Tibial artery (tissue), 4 donors: Measurements from ENCODE around the gene DDX11.
"Not testable (repeated sequence)": the region's sequence is repeated elsewhere in the genome, so short reads cannot be mapped to it uniquely, and the experiment has no call there.

ENCODE experiments used
- DNase-seq, 2 donors: peaks; one replicate each; pipeline ENCODE4 v3.0.0-alpha.2; 2019
- H3K27ac ChIP-seq, 2 donors: fragments of 200-600 bp; sonication (generic) in 1 of 2; 1 replicate in 1 of 2; 2 replicates in 1 of 2; pipeline ENCODE4 v1.5.1; 2018 to 2019; ENCODE audit warnings: mild to moderate bottlenecking in 1 of 2
- H3K27me3 ChIP-seq, 2 donors: fragments of 200-600 bp; sonication (generic) in 1 of 2; one replicate each; pipeline versions ENCODE4 v1.5.1 to v1.6.0; 2016 to 2019
- H3K36me3 ChIP-seq, 3 donors: fragments of 200-600 bp; sonication (generic) in 2 of 3; one replicate each; pipeline ENCODE4 v1.5.1; 2016 to 2019; ENCODE audit warnings: mild to moderate bottlenecking in 2 of 3
- H3K4me1 ChIP-seq, 4 donors: fragments of 200-600 bp; sonication (generic) in 2 of 4; 1 replicate in 3 of 4; 2 replicates in 1 of 4; pipeline ENCODE4 v1.5.1; 2016 to 2019
- H3K4me3 ChIP-seq, 2 donors: fragments of 200-600 bp; sonication (generic) in 1 of 2; 1 replicate in 1 of 2; 2 replicates in 1 of 2; pipeline ENCODE4 v1.5.1; 2018 to 2019; ENCODE audit warnings: mild to moderate bottlenecking in 2 of 2
- H3K9me3 ChIP-seq, 3 donors: fragments of 200-600 bp; sonication (generic) in 1 of 3; one replicate each; pipeline ENCODE4 v1.5.1; 2016 to 2019
- CTCF ChIP-seq, 2 experiments: fragments of 200-600 bp in 1 of 2; fragments of 450-650 bp in 1 of 2; IDR thresholded peaks; one replicate each; pipeline ENCODE4 v1.5.1; 2017 to 2019; ENCODE audit warnings: antibody characterized with exemption in 2 of 2, mild to moderate bottlenecking in 1 of 2, moderate library complexity in 1 of 2
- intact Hi-C: fragments of 100-400 bp; cut with DNase I; formaldehyde crosslinking; loops from one replicate; pipeline ENCODE4 v1.15.0; 2023; ENCODE audit warnings: low total_unique reads

DDX11 gene

DNA sequence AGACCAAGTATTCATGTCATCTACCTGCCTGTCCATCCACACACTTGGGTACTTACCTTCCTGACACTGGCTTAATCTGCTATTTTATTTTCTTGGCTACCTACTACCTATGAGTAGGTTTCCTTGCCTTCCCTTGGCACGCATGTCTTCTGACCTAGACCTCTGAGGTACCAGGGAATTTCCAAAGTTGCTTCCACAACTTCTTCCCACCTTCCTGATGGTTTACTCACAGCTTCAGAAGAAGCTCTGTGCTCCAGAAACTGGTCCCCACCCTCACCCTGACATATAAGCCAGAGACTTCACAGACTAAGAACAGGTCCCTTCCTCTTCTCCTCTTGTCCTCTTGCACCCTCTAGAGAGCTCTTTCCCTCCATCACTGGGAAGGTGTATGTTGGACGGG is 35.7 kb upstream of the DDX11 start:
- no peak for TF ChIP-seq CTCF (IDR thresholded peaks at IDR 0.05)
- intact Hi-C loops = no loop called here

DNA sequence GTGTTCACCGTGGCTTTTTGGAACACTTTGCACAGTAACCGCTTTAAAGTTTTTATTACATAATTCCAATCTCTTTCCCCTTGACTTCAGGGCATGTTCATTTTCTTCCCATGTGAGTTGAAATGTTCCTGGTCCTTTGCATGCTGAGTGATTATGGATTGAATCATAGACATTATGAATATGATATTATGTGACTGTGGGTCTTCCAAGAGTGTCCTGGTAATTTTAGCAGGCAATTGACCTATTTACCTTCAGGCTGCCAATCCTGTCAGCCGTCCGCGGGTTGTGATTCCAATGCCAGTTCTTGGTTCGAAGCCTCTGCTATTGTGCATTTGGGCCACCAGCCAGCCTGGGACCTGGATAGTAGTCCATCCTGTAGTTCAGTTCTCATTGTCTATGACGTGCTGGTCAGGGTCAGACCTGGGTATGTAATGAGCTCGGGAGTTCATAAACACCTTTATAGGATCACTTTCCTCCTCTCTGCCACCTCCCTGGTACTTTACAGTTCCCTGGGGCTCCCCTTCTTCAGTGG is 32.6 kb upstream of the DDX11 start:
- Histone ChIP-seq H3K4me3 (no peak overlapping the region), H3K9me3 (peaks cover 0 to 6% (median 0%) of the 10 kb centered on the region in 3 donors), H3K27me3 (no peaks in the 10 kb centered on the region), H3K36me3 (no peaks in the 10 kb centered on the region), H3K27ac (no peak overlapping the region), H3K4me1 (no peaks in the 10 kb centered on the region)
- no peak for TF ChIP-seq CTCF (IDR thresholded peaks at IDR 0.05)
- intact Hi-C loops = no loop called here
- no peak for DNase-seq

More for the DNA sequence above, 35.7 kb upstream of the DDX11 start:
- no peaks in the 10 kb centered on the region for H3K27me3 ChIP-seq
- no peak overlapping the region for H3K27ac ChIP-seq
- H3K4me3 ChIP-seq = no peak overlapping the region
- peaks cover 0 to 6% (median 0%) of the 10 kb centered on the region in 3 donors for H3K9me3 ChIP-seq
- no peaks in the 10 kb centered on the region for H3K4me1 ChIP-seq
- DNase-seq = no peak
- H3K36me3 ChIP-seq = no peaks in the 10 kb centered on the region

- intact Hi-C loops, H3K36me3 ChIP-seq, H3K9me3 ChIP-seq: not testable (repeated sequence)
Observed at GRCh38 chr12:31050143-31050542, 23.5 kb upstream of the DDX11 start.

GRCh38 chr12:31050548-31050947 is 23.1 kb upstream of the DDX11 start:
- intact Hi-C loops, H3K36me3 ChIP-seq, H3K27ac ChIP-seq, H3K27me3 ChIP-seq, H3K9me3 ChIP-seq, H3K4me1 ChIP-seq, H3K4me3 ChIP-seq, DNase-seq: not testable (repeated sequence)

More at GRCh38 chr12:31050143-31050542, 23.5 kb upstream of the DDX11 start:
- H3K4me1 ChIP-seq, H3K27me3 ChIP-seq, H3K27ac ChIP-seq, DNase-seq, H3K4me3 ChIP-seq: not testable (repeated sequence)

- H3K4me1 ChIP-seq, H3K27me3 ChIP-seq, H3K9me3 ChIP-seq, H3K4me3 ChIP-seq, DNase-seq, H3K36me3 ChIP-seq, H3K27ac ChIP-seq, intact Hi-C loops: not testable (repeated sequence)
Observed at GRCh38 chr12:31051692-31052091, 22.0 kb upstream of the DDX11 start.

GRCh38 chr12:31052121-31052520 is 21.5 kb upstream of the DDX11 start:
- intact Hi-C loops, H3K36me3 ChIP-seq, H3K4me3 ChIP-seq, H3K27me3 ChIP-seq, H3K4me1 ChIP-seq, H3K9me3 ChIP-seq, H3K27ac ChIP-seq, DNase-seq: not testable (repeated sequence)

- H3K4me1 ChIP-seq, intact Hi-C loops, H3K27me3 ChIP-seq, DNase-seq, H3K9me3 ChIP-seq, H3K27ac ChIP-seq, H3K4me3 ChIP-seq, H3K36me3 ChIP-seq: not testable (repeated sequence)
Observed at GRCh38 chr12:31052666-31053439, 20.8 kb upstream of the DDX11 start.

GRCh38 chr12:31053944-31054343 is 19.7 kb upstream of the DDX11 start:
- H3K27ac ChIP-seq, H3K9me3 ChIP-seq, H3K36me3 ChIP-seq, DNase-seq, H3K4me1 ChIP-seq, H3K27me3 ChIP-seq, intact Hi-C loops, H3K4me3 ChIP-seq: not testable (repeated sequence)

DNA sequence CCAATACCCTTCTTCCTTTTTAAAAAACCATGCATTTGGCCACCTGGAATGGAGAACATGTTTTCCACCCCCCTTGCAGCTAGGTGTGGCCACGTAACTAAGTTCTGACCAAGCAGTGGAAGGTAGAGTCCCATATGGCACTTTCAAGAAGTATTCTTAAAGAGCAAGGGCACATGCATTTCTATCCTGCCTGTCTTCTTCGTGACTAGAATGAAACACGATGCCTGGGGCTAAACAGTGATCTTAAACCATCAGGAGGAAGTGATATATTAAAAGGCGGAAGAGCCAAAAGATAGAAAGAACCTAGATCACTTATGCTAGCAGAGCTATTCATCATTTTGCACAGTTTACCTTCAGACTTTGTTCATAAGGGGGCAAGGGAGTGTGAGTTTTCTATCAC is 16.0 kb upstream of the DDX11 start:
- Histone ChIP-seq H3K36me3 (no peaks in the 10 kb centered on the region), H3K9me3 (no peaks in the 10 kb centered on the region), H3K27me3 (no peaks in the 10 kb centered on the region), H3K27ac (no peak overlapping the region), H3K4me3 (no peak overlapping the region), H3K4me1 (no peaks in the 10 kb centered on the region)
- no peak for DNase-seq
- intact Hi-C loops = no loop called here
- TF ChIP-seq CTCF (IDR thresholded peaks at IDR 0.05) = no peak

- H3K4me3 ChIP-seq, DNase-seq, H3K27ac ChIP-seq, H3K4me1 ChIP-seq, intact Hi-C loops, H3K27me3 ChIP-seq, H3K36me3 ChIP-seq, H3K9me3 ChIP-seq: not testable (repeated sequence)
Observed at GRCh38 chr12:31066196-31066595, 7.5 kb upstream of the DDX11 start.

GRCh38 chr12:31067656-31068055 is 6.0 kb upstream of the DDX11 start:
- DNase-seq, H3K27me3 ChIP-seq, H3K9me3 ChIP-seq, H3K4me1 ChIP-seq, intact Hi-C loops, H3K36me3 ChIP-seq, H3K27ac ChIP-seq, H3K4me3 ChIP-seq: not testable (repeated sequence)
